GM18868 (cell line): ENCODE data around the gene LGMN.
"Not testable (repeated sequence)": the region's sequence is repeated elsewhere in the genome, so short reads cannot be mapped to it uniquely, and the experiment has no call there.

ENCODE experiments used
- ATAC-seq: cut with Tn5 transposase; IDR thresholded peaks from one replicate; pipeline ENCODE4 v1.9.1; 2021; ENCODE audit warnings: mild to moderate bottlenecking, moderate library complexity; ENCODE audit not compliant: unreplicated experiment

Gene LGMN

DNA sequence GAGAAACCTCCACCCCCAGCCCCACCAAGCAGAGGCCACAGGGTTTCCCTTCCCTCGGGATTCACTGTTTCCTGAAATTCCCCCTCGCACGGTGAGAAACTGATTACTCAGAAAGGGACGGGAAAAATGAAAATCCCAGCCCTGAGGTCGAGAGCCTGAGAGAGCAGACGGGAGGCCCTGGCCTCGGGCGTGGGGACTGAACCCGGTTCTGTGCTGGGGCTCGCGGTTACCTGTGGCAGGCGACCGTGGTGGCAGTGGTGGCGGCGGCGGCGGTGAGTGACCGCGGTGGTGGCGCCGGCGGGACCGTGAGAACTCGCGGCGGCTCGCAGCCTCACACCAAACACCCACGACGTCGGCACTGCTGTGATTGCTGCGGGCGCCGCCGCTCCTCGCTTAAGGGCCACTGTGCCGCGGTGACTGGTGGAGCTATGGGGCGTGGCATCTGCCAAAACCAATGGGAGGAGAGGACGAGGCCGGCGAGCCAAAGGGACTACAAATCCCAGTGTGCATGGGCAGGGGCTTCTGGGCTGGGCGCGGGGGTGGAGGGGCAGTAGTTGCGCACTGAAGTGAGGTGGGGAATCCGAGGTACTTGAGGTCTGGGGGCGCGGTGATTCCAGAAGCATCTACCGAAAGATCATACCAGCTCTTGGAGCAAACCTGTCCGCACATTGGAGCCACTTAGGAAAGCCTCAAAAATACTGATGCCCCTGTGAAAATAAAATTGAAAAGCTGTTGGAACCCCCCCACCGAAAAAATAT, at the start of gene LGMN:
Gene LGMN, minus strand, starts transcription at position 369 of the 758 bp plus-strand sequence. CDS start 15,841 bp downstream, outside the sequence.
- peak; percentile 86 for ATAC-seq

DNA sequence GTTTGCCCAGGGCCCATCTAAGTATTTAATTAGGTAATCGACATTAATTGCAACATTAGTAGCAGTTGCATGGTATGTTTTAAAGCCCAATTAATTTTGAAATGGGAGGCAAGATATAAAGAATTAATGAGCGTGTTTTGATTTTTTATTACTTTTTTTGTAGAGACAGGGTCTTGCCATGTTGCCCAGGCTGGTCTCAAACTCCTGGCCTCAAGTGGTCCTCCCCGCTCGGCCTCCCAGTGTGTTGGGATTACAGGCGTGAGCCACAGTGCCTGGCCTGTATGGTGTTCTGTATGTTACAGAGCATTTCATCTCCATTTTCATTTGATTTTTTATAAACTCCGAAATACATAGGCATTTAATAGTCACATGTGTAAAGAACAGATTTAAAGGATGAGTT, 46.5 kb upstream of the LGMN start:
- ATAC-seq, result no peak

DNA sequence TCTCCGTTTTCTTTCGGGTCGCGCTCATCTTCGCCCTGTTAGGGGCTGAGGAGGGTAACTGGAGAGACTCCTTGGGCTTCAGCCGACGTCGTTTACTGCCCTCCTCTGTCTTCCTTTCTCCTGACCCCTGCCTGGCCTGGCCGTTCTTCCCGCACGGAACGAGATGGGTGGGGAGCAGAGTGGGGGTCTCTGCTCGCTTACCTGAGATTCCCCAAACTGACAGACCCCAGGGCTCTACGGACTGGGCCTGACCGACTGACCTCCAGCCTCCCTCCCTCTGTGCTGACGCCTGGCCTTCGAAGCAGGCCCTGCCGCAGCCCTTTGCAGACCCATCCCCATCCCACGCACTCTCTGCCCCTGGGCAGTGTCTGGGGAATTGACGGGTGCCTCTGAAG, 46.1 kb upstream of the LGMN start:
- ATAC-seq, result no peak

DNA sequence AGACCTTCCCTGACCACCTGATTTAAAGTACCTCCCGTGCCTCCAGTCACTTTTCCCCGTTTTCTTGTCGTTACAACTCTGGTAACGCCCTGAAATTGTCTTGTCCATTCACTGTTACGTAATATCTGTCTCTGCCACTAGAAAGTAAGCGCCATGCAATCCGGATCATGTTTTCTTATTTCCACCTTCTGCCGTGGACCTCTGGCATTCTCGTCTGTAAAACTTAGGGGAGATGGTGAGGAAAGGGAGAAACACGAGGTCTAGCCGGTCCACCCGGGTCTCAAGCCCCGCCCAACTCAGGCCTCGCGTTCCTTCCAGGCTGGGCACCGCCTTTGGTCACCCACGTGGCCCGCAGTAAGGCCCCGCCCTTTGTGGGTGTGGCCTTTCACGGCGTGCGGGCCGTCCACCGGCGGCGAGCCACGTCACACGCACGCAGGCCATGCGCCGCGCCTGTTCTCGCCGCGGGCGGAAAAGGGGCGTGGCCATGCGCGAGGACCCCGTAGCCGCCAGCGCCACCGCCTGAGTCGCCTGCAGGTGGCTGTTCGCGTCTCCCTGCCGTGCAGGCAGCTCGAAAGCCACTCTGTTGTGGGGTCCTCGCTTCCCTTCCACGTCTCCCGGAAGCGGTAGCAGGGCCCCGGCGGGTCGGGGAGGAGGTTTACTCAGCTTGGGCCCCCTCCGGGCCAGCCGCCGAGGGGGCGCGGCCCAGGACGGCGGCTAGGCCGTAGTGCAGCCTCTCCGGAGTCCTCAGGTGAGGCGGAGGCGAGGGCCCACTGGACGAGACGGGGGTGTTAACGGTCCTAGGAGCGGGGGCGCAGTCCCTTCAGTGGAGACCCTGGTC, 45.5 kb upstream of the LGMN start, which contains the start of gene GOLGA5:
Gene GOLGA5, plus strand, starts transcription at position 597 of the 838 bp plus-strand sequence. CDS start 3,133 bp downstream, outside the sequence.
- peak; percentile 97 for ATAC-seq

DNA sequence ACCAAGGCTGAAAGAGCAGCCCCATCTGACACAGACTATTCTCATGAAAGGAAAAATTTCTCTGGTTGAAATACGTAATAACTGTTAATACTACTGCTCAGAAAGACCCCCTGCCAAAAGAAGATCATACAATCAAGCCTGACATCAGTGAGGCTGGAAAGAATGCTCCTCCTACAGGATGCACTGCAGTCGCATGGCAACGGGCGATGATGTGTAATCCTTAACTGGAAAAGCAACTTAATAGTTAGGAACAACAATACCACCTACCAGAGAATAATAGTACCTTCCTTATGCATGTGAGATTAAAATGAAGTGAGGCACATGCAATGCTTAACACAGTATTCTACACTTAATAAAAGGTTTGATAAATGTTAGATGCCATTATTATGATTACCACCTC, 44.5 kb upstream of the LGMN start:
- no peak for ATAC-seq

DNA sequence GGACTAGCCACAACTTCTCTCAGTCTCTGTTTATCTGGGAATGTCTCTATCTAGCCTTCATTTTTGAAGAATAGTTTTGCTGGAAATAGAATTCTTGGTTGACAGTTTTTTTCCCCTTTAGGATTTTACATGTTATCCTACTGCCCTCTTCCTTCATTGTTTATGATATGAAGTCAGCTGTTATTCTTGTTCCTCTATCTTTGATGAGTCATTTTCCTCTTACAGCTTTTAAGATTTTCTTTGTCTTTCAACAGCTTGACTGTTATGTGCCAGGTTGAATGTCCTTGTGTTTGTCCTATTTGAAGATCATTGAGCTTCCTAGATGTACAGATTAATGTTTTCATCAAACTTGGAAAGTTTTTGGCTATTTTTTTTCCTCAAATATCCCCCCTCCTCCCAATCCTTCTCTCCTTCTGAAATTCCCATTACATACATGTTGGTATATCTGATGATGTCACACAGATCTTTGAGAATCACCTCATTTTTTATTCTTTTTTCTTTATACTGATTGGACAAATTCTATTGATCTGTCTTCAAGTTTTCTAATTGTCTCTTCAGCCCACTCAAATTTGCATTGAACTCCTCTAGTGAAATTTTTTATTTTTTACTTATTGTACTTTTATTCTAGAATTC, 41.1 kb upstream of the LGMN start:
- ATAC-seq, result no peak

DNA sequence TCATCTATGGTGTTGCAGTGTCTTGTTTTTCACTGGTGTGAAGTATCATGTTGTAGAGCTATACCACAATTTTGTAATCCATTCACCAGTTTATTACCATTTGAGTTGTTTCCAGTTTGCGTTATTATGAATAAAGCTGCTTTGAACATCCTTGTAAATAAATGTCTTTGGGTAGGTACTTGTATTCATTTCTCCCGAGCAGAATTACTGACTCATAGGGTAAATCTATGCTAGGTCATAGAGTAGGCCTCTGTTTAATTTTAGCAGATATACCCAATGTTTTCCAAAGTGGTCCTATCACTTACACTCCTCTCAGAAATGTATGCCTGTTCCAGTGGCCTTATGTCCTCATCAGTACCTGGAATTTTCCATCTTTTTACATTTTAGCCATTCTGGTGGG, 39.1 kb upstream of the LGMN start:
- no peak for ATAC-seq

DNA sequence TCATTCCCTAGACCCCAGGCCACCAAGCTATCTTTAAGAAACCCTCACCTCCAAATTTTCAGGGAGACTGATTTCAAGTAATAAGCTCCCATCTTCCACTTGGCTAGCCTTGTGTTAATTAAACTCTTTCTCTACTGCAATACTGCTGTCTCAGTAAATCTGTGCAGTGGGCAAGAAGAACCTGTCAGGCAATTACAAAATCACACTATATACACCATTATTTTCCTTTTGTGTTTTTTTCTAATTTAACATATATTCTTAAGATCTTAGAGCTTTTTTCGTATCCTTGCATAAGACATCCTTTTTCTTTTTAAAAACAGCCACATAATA, 38.0 kb upstream of the LGMN start:
- ATAC-seq, result no peak

DNA sequence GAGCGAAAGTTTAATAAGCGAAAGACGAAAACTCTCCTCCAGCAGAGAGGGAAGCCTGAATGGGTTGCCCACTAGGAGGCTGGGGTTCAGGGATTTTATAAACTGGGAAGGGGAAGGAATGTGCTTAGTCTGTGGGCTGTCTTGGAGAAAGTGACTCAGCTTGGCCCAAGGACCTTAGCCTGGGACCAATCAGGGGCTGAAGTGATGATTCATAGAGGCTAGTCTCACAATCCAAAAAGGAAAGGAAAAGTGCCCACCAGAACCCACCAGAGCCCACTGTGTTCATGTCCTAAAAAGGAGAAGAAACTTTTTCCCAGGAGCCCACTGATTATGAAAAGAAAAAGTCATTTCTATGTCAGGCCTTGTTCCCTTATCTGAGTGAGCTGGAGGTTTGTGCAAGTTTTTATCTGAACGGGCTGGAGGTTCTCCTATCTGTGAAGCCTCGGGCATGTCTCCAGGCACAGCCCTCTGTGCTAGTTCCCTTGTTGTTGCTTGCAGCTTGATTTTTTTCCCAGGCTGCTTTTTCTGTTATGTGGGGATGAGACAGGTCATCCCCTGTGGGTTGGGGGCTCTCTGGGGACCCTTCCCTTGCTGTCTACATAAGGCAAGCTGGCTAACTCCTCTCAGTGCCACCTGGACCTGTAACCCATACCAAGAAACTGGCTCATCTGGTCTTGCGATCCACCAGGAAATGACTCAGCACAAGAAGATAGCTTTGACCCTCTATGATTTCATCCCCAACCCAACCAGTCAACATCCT, 37.4 kb upstream of the LGMN start:
- ATAC-seq, result no peak

DNA sequence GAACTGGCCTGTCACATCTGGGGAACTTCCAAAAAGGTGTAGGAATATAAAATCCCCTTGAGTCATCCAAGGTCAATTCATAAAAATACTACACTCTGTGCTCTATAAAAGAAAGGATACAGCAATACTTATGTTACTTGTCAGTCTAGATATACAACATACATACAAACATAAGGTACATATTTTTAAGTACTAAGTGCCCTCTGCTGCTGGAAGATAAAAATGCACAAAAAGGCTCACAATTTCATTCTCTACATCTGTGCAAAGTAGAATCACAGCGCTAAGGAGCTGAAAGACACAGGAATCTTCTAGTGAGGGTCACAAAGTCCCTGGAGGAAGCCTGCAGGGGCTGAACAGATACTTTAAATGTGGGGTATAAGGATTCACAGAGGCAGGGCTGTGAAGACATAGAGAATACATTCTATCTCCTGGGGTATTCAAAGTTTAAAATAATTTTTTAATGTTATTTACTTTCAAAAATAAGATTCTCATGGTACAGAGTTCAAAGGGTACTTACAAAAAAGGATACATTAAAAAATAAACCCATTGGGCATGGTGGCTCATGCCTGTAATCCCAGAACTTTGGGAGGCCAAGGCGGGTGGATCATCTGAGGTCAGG, 35.5 kb upstream of the LGMN start:
- peak; percentile 59 for ATAC-seq

DNA sequence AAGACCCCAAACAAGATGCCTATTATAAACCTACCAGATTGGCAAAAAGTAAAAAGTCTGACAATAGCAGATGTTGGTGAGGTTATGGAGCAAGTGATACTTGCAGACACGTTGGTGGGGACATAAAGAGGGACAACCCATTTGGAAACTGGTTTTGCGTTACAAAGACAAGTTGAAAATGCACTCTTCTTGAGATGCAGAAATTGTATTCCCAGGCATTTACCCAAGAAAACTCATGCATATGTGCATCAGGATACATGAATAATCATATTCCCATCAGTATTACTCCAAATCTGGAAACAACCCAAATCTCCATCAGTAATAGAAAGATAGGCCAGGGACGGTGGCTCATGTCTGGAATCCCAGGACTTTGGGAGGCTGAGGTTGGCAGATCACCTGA, 32.9 kb upstream of the LGMN start:
- no peak for ATAC-seq

DNA sequence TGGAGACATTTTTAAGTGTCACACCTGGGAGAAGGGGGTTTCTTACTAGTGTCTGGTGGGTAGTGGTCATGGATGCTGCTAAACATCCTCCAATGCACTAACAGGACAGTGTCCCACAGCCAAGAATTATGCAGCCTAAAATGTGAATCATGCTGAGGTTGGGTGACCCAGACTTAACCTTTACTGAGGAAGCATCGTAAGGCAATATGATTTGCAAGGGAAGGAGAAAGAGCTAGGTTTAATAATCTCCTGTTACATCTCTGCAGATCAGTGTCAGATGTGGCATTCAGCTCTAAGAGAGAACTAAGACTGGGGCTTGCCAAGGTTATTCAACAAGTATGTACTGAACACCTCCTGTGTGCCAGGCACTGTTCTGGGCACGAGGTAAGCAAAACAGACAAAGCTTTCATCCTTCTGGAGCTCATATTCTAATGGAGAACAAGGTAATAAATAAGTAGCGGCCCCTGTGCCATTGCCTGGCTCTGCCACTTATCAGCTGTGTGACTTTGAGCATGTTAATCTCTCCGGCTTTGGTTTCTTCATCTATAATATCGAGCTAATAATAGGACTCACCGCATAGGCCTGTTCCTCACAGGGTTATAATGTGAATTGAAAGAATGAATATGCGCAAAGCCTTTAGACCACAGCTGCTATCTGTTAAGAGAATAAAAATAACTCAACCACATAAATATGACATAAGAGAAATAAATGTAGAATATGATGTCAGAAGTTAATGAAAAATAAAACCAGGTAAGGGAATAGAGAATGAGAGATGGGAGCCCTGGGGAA, 32.2 kb upstream of the LGMN start:
- ATAC-seq, result no peak

DNA sequence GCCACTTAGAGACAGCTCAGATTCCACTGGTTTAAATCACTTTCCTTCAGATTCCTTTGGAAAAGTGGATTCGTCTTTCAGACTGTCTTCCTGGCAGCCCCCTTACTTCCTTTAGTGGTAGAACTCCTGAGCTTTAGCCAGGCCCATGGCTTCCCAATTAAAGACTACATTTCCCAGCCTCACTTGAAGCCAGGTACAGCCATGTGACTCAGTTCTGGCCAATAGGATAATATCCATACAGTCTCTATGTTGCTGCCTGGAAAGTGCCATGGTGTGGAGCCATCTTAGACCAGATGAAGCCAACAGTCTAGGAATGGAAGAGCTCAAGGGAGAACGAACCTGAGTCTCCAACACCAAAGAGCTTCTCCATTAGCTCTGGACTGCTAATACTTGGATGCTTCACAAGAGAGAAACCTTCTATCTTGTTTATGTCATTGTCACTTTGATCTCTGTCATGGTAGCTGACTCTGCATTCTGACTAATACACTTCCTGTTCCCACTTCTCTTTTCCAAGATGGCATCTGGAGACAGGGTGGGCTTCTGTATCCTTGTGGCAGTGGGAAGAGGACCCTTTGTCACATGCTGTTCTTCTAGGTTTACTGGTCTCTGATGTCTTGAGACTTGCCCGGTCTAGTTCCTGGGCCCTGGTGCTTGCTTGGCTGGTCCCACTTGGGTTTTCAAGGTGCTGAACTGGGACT, 30.6 kb upstream of the LGMN start:
- ATAC-seq, result not testable (repeated sequence)

DNA sequence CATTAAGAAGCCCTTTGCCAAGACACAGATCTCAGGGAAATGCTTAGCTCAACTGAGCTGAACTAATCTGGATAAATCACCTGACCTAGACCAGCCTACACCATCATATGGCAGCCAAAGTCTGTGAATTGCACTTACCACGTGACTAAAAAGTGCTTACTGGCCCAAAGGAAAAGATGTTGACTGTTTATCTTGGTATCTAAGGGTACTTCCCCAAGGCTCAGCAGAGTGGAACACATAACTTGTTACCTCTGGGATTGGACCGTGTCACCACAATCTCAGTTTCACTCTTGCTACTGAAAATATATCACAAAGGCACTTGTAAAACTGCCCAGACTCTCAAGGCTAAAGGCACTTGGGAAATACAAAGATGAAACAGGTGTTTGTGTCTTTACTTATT, 26.9 kb upstream of the LGMN start:
- ATAC-seq, result peak; percentile 94

DNA sequence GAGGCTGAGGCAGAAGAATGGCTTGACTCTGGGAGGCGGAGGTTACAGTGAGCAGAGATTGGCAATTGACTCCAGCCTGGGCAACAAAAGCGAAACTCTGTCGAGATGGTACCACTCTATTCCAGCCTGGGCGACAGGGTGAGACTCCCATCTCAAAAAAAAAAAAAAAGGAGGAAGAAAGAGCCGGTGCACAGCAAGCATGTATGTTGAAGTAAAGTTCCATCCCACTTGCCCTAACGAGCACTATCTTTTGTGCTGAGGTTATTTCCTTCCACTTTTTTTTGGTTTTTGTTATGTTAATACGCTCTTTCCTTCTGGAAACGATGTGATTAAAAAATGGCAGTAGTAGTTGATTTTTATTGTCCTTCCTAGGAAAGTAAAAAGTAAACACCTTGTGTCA, 26.1 kb upstream of the LGMN start:
- no peak for ATAC-seq

DNA sequence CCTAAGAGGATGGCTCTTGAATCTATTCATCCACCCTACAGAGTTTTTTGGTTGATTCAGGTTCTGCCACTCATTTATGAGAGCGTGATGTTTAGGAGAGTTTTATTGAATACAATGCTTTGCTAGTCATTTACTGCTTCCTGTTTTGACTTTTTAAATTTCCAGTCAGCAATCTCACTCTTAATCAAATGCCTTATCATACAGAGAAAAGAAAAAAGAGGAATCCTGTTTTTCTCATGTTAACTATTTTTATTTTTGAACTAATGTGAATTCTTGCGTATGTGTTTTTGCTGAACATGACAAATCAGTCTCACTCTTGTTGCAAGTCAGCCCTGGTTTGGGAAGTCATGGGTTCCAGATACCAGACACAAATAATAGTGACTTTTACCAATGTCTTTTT, 22.1 kb upstream of the LGMN start:
- ATAC-seq, result no peak

DNA sequence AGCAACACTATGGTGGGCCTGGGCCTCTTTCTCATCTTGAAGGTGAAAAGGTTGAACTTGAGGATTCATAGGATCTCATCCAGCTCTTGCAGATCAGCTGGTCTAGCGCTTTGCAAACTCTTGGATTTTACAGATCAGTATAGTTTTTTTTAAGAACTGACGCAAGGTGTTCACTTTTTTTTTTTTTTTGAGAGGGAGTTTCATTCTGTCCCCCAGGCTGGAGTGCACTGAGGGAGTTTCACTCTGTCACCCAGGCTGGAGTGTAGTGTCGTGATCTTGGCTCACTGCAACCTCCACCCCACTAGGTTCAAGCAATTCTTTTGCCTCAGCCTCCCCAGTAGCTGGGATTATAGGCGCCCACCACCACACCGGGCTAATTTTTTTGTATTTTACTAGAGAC, 20.4 kb upstream of the LGMN start:
- ATAC-seq, result no peak

DNA sequence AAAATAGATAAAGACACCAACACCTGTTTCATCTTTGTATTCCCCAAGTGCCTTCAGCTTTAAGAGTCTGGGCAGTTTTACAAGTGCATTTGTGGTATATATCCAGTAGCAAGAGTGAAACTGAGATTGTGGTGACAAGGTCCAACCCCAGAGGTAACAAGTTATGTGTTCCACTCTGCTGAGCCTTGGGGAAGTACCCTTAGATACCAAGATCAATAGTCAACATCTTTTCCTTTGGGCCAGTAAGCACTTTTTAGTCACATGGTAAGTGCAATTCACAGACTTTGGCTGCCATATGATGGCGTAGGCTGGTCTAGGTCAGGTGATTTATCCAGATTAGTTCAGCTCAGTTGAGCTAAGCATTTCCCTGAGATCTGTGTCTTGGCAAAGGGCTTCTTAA, 19.8 kb upstream of the LGMN start:
- peak; percentile 85 for ATAC-seq
